Inflammatory macrophage (primary cell): ENCODE measurements around the gene SORCS2.

Experiments used
- DNase-seq, 2 donors: peaks; one replicate each; pipeline ENCODE4 v3.0.0-alpha.2; 2020 to 2022

The SORCS2 gene

GRCh38 chr4:7658341-7659204 is 466.2 kb downstream of the SORCS2 start:
- peak; percentile 27 to 41 for DNase-seq

- no peak for DNase-seq
Observed at GRCh38 chr4:7659429-7660175, 467.3 kb downstream of the SORCS2 start.

GRCh38 chr4:7660176-7661039 is 468.1 kb downstream of the SORCS2 start:
- DNase-seq: no peak

- no peak for DNase-seq
Observed at GRCh38 chr4:7661066-7661748, 468.9 kb downstream of the SORCS2 start.

- DNase-seq: no peak
Observed at GRCh38 chr4:7661846-7662506, 469.6 kb downstream of the SORCS2 start.

- no peak for DNase-seq
Observed at GRCh38 chr4:7662507-7662846, 470.1 kb downstream of the SORCS2 start.

GRCh38 chr4:7663075-7663541 is 470.8 kb downstream of the SORCS2 start:
- no peak for DNase-seq

- no peak for DNase-seq
Observed at GRCh38 chr4:7664106-7664505, 471.8 kb downstream of the SORCS2 start.

- DNase-seq: no peak
Observed at GRCh38 chr4:7665321-7665720, 473.0 kb downstream of the SORCS2 start.

GRCh38 chr4:7666011-7666410 is 473.7 kb downstream of the SORCS2 start:
- DNase-seq: no peak

GRCh38 chr4:7666744-7667143 is 474.4 kb downstream of the SORCS2 start:
- DNase-seq: no peak

GRCh38 chr4:7668271-7668670 is 475.9 kb downstream of the SORCS2 start:
- DNase-seq: no peak

- no peak for DNase-seq
Observed at GRCh38 chr4:7668826-7669225, 476.5 kb downstream of the SORCS2 start.

GRCh38 chr4:7672601-7673000 is 480.3 kb downstream of the SORCS2 start:
- no peak for DNase-seq

- DNase-seq: peak; percentile 76 to 78
Observed at GRCh38 chr4:7673121-7673520, 480.8 kb downstream of the SORCS2 start.

- no peak for DNase-seq
Observed at GRCh38 chr4:7674706-7675105, 482.4 kb downstream of the SORCS2 start.

GRCh38 chr4:7675136-7675535 is 482.8 kb downstream of the SORCS2 start:
- DNase-seq: no peak

- no peak for DNase-seq
Observed at GRCh38 chr4:7675612-7676320, 483.4 kb downstream of the SORCS2 start.

GRCh38 chr4:7676398-7676922 is 484.1 kb downstream of the SORCS2 start:
- DNase-seq: no peak

GRCh38 chr4:7677086-7677485 is 484.7 kb downstream of the SORCS2 start:
- no peak for DNase-seq

- DNase-seq: no peak
Observed at GRCh38 chr4:7677799-7678301, 485.5 kb downstream of the SORCS2 start.
